H1 (cell line): ENCODE data around the gene PEAK1. TPM values are rescaled to one million over a fixed set of nuclear protein-coding genes. Genes with fewer than 3 reads are reported as not detected.

Experiments used
- CTCF ChIA-PET: fragments of 300-600 bp; sonication (Branson Sonifier 250); formaldehyde crosslinking; loops from one replicate; lab custom pipeline; 2021; ENCODE audit not compliant: partially characterized antibody; lab: Charles Lee
- POLR2A ChIA-PET: fragments of 300-600 bp; sonication (Branson Sonifier 250); formaldehyde crosslinking; loops from one replicate; lab custom pipeline; 2021; ENCODE audit warnings: inconsistent platforms; ENCODE audit not compliant: partially characterized antibody; lab: Charles Lee
- DNase-seq, 2 experiments: peaks; one replicate each; pipeline versions ENCODE4 v3.0.0 to v3.0.0-alpha.2; 2010 to 2022; ENCODE audit warnings: low spot score in 2 of 2, low read depth in 1 of 2, mixed read lengths in 1 of 2
- FAIRE-seq: peaks from 2 replicates; lab custom pipeline; 2011; peaks lifted over from hg19 to GRCh38; lab: Jason Lieb, UNC
- H2AFZ ChIP-seq: 2 replicates; pipeline ENCODE4 v1.8.1; 2012; ENCODE audit warnings: low read length, inconsistent platforms
- H2AK5ac ChIP-seq: 2 replicates; pipeline ENCODE4 v1.6.1; 2013; ENCODE audit warnings: low read depth, low read length
- H2BK120ac ChIP-seq: replicated peaks from 2 replicates; pipeline ENCODE3; 2013; ENCODE audit warnings: low read depth, low read length, inconsistent platforms
- H2BK12ac ChIP-seq: 2 replicates; pipeline ENCODE4 v1.6.1; 2013; ENCODE audit warnings: low read depth, low read length
- H2BK15ac ChIP-seq: 2 replicates; pipeline ENCODE4 v1.6.1; 2013; ENCODE audit warnings: low read length
- H2BK20ac ChIP-seq: 2 replicates; pipeline ENCODE4 v1.6.1; 2013; ENCODE audit warnings: low read length
- H2BK5ac ChIP-seq: 2 replicates; pipeline ENCODE4 v1.6.1; 2013; ENCODE audit warnings: low read depth, low read length
- H3K14ac ChIP-seq: 2 replicates; pipeline ENCODE4 v1.6.1; 2013; ENCODE audit warnings: inconsistent platforms; ENCODE audit not compliant: insufficient read length
- H3K18ac ChIP-seq: 2 replicates; pipeline ENCODE4 v1.6.1; 2013; ENCODE audit warnings: low read length; ENCODE audit errors: extremely low read depth
- H3K23ac ChIP-seq: 2 replicates; pipeline ENCODE4 v1.6.1; 2013; ENCODE audit warnings: inconsistent platforms; ENCODE audit not compliant: insufficient read length
- H3K23me2 ChIP-seq: 2 replicates; pipeline ENCODE4 v1.6.1; 2013; ENCODE audit warnings: low read depth, low read length
- H3K27ac ChIP-seq: 2 replicates; pipeline ENCODE4 v1.6.1; 2011; ENCODE audit warnings: low read depth, low read length, inconsistent platforms
- H3K27me3 ChIP-seq, 4 experiments: replicated peaks in 1 of 4; 1 replicate in 1 of 4; 2 replicates in 3 of 4; pipeline versions ENCODE4 v1.6.1 to v1.8.1; 2011 to 2013; ENCODE audit warnings: low read length in 3 of 4, mild to moderate bottlenecking in 3 of 4, inconsistent platforms in 2 of 4, mixed read lengths in 2 of 4, moderate library complexity in 1 of 4; ENCODE audit not compliant: control insufficient read depth in 3 of 4, insufficient read depth in 3 of 4; ENCODE audit errors: extremely low read depth in 1 of 4
- H3K36me3 ChIP-seq, 4 experiments: 2 replicates each; pipeline versions ENCODE4 v1.6.1 to v1.8.1; 2011 to 2013; ENCODE audit warnings: mild to moderate bottlenecking in 4 of 4, low read length in 3 of 4, moderate library complexity in 2 of 4, control low read depth in 1 of 4, inconsistent platforms in 1 of 4; ENCODE audit not compliant: insufficient read depth in 4 of 4, control insufficient read depth in 2 of 4
- H3K4ac ChIP-seq: replicated peaks from 2 replicates; pipeline ENCODE3; 2013; ENCODE audit warnings: low read length, low read depth, mixed read lengths, inconsistent platforms; ENCODE audit not compliant: insufficient read length
- H3K4me1 ChIP-seq, 4 experiments: replicated peaks in 1 of 4; 1 replicate in 1 of 4; 2 replicates in 3 of 4; pipeline versions ENCODE4 v1.6.1 to v1.8.1; 2011 to 2013; ENCODE audit warnings: low read length in 3 of 4, inconsistent platforms in 2 of 4, mixed read lengths in 1 of 4; ENCODE audit not compliant: insufficient read depth in 4 of 4, control insufficient read depth in 3 of 4
- H3K4me2 ChIP-seq, 2 experiments: 2 replicates each; pipeline versions ENCODE4 v1.6.1 to v1.8.1; 2011 to 2013; ENCODE audit warnings: low read depth in 2 of 2, low read length in 2 of 2, control low read depth in 1 of 2, inconsistent platforms in 1 of 2, mild to moderate bottlenecking in 1 of 2; ENCODE audit not compliant: insufficient read depth in 1 of 2
- H3K4me3 ChIP-seq, 4 experiments: fragments of 200-600, 300-600 bp in 1 of 4; sonication (generic), shearing (Covaris generic), sonication (Bioruptor Twin) in 1 of 4; 2 replicates each; pipeline versions ENCODE4 v1.5.1 to v1.8.1; 2011 to 2016; ENCODE audit warnings: low read length in 4 of 4, low read depth in 3 of 4, control low read depth in 2 of 4, inconsistent platforms in 2 of 4, mild to moderate bottlenecking in 2 of 4, mixed read lengths in 1 of 4, moderate library complexity in 1 of 4; ENCODE audit not compliant: insufficient read depth in 2 of 4; ENCODE audit errors: extremely low read depth in 1 of 4
- H3K56ac ChIP-seq: replicated peaks from 2 replicates; pipeline ENCODE3; 2013; ENCODE audit warnings: low read depth, mild to moderate bottlenecking, mixed read lengths, low read length, inconsistent platforms; ENCODE audit not compliant: insufficient read length
- H3K79me1 ChIP-seq: 2 replicates; pipeline ENCODE4 v1.6.1; 2013; ENCODE audit warnings: low read depth, low read length, control low read depth
- H3K79me2 ChIP-seq, 2 experiments: 2 replicates each; pipeline versions ENCODE4 v1.6.1 to v1.8.1; 2012 to 2013; ENCODE audit warnings: low read length in 2 of 2, mild to moderate bottlenecking in 2 of 2, inconsistent platforms in 1 of 2; ENCODE audit not compliant: insufficient read depth in 2 of 2, control insufficient read depth in 1 of 2
- H3K9ac ChIP-seq, 4 experiments: replicated peaks in 1 of 4; 1 replicate in 1 of 4; 2 replicates in 3 of 4; pipeline versions ENCODE4 v1.6.1 to v1.8.1; 2011 to 2013; ENCODE audit warnings: low read depth in 3 of 4, low read length in 3 of 4, control low read depth in 2 of 4, mild to moderate bottlenecking in 2 of 4, moderate library complexity in 2 of 4, inconsistent platforms in 1 of 4; ENCODE audit errors: extremely low read depth in 1 of 4
- H3K9me3 ChIP-seq, 2 experiments: 2 replicates each; pipeline versions ENCODE4 v1.6.1 to v1.8.1; 2012 to 2013; ENCODE audit warnings: mild to moderate bottlenecking in 2 of 2, moderate library complexity in 2 of 2, control low read depth in 1 of 2, inconsistent platforms in 1 of 2, low read depth in 1 of 2, low read length in 1 of 2, mixed read lengths in 1 of 2; ENCODE audit not compliant: insufficient read depth in 2 of 2
- H4K20me1 ChIP-seq, 2 experiments: replicated peaks in 1 of 2; 2 replicates each; pipeline versions ENCODE3 to v1.8.1; 2011 to 2013; ENCODE audit warnings: inconsistent platforms in 2 of 2, low read length in 2 of 2, mild to moderate bottlenecking in 1 of 2; ENCODE audit not compliant: insufficient read depth in 2 of 2, control insufficient read depth in 1 of 2
- H4K5ac ChIP-seq: 2 replicates; pipeline ENCODE4 v1.6.1; 2013; ENCODE audit warnings: low read length, low read depth, mixed read lengths, inconsistent platforms; ENCODE audit not compliant: insufficient read length
- H4K8ac ChIP-seq: 2 replicates; pipeline ENCODE4 v1.8.0; 2013; ENCODE audit warnings: mild to moderate bottlenecking, moderate library complexity, low read length, inconsistent platforms; ENCODE audit not compliant: insufficient read depth; ENCODE audit errors: extremely low read depth
- H4K91ac ChIP-seq: replicated peaks from 2 replicates; pipeline ENCODE3; 2013; ENCODE audit warnings: low read length, mixed read lengths, inconsistent platforms; ENCODE audit not compliant: insufficient read length
- ASH2L ChIP-seq: fragments of 200-600, 300-600 bp; sonication (generic); IDR thresholded peaks from one replicate; pipeline ENCODE4 v1.7.1; 2017; ENCODE audit warnings: low read length
- RXRA ChIP-seq: IDR thresholded peaks from 2 replicates; pipeline ENCODE4 v1.6.1; 2011; ENCODE audit warnings: low read depth, mild to moderate bottlenecking, low read length, moderate library complexity; ENCODE audit not compliant: insufficient read depth
- SIN3A ChIP-seq, 2 experiments: IDR thresholded peaks in 1 of 2; conservative IDR thresholded peaks in 1 of 2; 2 replicates each; pipeline ENCODE4 v1.6.1; 2011 to 2012; ENCODE audit warnings: low read length in 2 of 2, improper control_type of control experiment in 1 of 2, low read depth in 1 of 2, mild to moderate bottlenecking in 1 of 2
- SRF ChIP-seq: IDR thresholded peaks from 2 replicates; pipeline ENCODE4 v1.6.1; 2011; ENCODE audit warnings: mild to moderate bottlenecking, low read depth, low read length, moderate library complexity
- WGBS, 2 experiments: shearing (Covaris generic) in 1 of 2; methylation state at CpG; one replicate each; pipeline versions ENCODE4 v1.1.6 to v1.1.7; 2013 to 2015; ENCODE audit warnings: low lambda C conversion rate in 2 of 2, mixed read lengths in 2 of 2, inconsistent platforms in 1 of 2, low coverage in 1 of 2, missing lambda C conversion rate in 1 of 2; ENCODE audit not compliant: insufficient replicate concordance in 2 of 2, insufficient coverage in 1 of 2, insufficient read length in 1 of 2; ENCODE audit errors: extremely low coverage in 1 of 2, missing lambda C conversion rate in 1 of 2; 5-methylcytosine and 5-hydroxymethylcytosine counted together
- polyA plus RNA-seq, 7 experiments: library from polyadenylated mRNA; depleted of rRNA in 3 of 7; stranded (reverse) in 5 of 7; unstranded in 2 of 7; fragments of >200 nt in 5 of 7; fragments of 200-250 nt in 2 of 7; gene quantifications; 1 replicate in 5 of 7; 2 replicates in 1 of 7; 4 replicates in 1 of 7; pipeline versions ENCODE4 v1.2.1 to v1.2.3, GENCODE V29; 2011 to 2013; ENCODE audit warnings: missing spikeins in 2 of 7, mixed read lengths in 2 of 7
- total RNA-seq: library from RNA; stranded (reverse); fragmentation: NEBNext Ultra II Directional; extraction: Animal tissue kit (Norgen Biotek cat#: 25700); gene quantifications from 2 replicates; pipeline ENCODE4 v1.2.1, GENCODE V29; 2021
- TF ChIP-seq, protein P1 (sequence below): IDR thresholded peaks from 2 replicates; pipeline ENCODE4 v1.6.1; 2011; ENCODE audit warnings: low read length, improper control_type of control experiment

PEAK1 gene
- total and polyA plus RNA-seq, 2 of the 8 experiments (the other 6 are each of a cell fraction or from before 2014, with no cell fraction given): 8.8 to 44.8 TPM

- POLR2A ChIA-PET: interaction anchor here (1.2 kb wide), 1 partner anchor 10 kb away, joined by 3 read pairs; no protein-coding TSS in a partner anchor
Observed at GRCh38 chr15:77239882-77240608, 179.9 kb downstream of the PEAK1 start.

More at GRCh38 chr15:77239882-77240608, 179.9 kb downstream of the PEAK1 start:
- TF ChIP-seq, protein P1, sequence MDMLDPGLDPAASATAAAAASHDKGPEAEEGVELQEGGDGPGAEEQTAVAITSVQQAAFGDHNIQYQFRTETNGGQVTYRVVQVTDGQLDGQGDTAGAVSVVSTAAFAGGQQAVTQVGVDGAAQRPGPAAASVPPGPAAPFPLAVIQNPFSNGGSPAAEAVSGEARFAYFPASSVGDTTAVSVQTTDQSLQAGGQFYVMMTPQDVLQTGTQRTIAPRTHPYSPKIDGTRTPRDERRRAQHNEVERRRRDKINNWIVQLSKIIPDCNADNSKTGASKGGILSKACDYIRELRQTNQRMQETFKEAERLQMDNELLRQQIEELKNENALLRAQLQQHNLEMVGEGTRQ: no peak
- TF ChIP-seq RXRA: no peak
- TF ChIP-seq ASH2L: no peak
- no peak for TF ChIP-seq SRF
- no peak for TF ChIP-seq SIN3A (conservative IDR thresholded peaks at IDR 0.05 in 1 of 2, IDR thresholded peaks at IDR 0.05 in 1 of 2; ENCODE audit: low read depth in 1 of 2, low read length in 2 of 2)
- no peak overlapping the region for H2BK5ac ChIP-seq
- no peak overlapping the region for H4K8ac ChIP-seq
- no peak overlapping the region for H2BK120ac ChIP-seq
- no peak overlapping the region for H3K4me2 ChIP-seq
- no peak overlapping the region for H3K4ac ChIP-seq
- peaks cover 0 to 15% (median 7%) of the 10 kb centered on the region in 4 experiments; a peak in 3 of 8 replicates for H3K36me3 ChIP-seq
- no peak overlapping the region for H2BK15ac ChIP-seq
- H3K4me1 ChIP-seq: no peaks in the 10 kb centered on the region
- H3K4me3 ChIP-seq: no peak overlapping the region
- no peak overlapping the region for H3K9ac ChIP-seq
- H2BK12ac ChIP-seq: no peak overlapping the region
- H4K91ac ChIP-seq: no peak overlapping the region
- no peak overlapping the region for H3K23ac ChIP-seq
- WGBS, 2 experiments: 93% methylated on average over 2 of the region's 2 CpGs; no CpG with 5 or more reads in 1 of the 2 experiments
- no peaks in the 10 kb centered on the region for H3K79me2 ChIP-seq
- H4K20me1 ChIP-seq: no peaks in the 10 kb centered on the region
- no peak overlapping the region for H3K18ac ChIP-seq
- no peak overlapping the region for H3K56ac ChIP-seq
- H3K9me3 ChIP-seq: peaks cover 15 to 17% of the 10 kb centered on the region in 2 experiments
- no peaks in the 10 kb centered on the region for H3K23me2 ChIP-seq
- no peak overlapping the region for H4K5ac ChIP-seq
- FAIRE-seq: no peak
- H3K79me1 ChIP-seq: no peaks in the 10 kb centered on the region; the same call in 1 of the 2 replicates
- no peak overlapping the region for H3K27ac ChIP-seq
- CTCF ChIA-PET: interaction anchor here (0.6 kb wide), 1 partner anchor 145 kb away, joined by 4 read pairs; no protein-coding TSS in a partner anchor
- no peak overlapping the region for H2AFZ ChIP-seq
- H3K14ac ChIP-seq: no peak overlapping the region
- no peak for DNase-seq
- H2AK5ac ChIP-seq: no peak overlapping the region
- H3K27me3 ChIP-seq: no peaks in the 10 kb centered on the region
- H2BK20ac ChIP-seq: no peak overlapping the region
